ENCODE results near the gene SORCS3.

Gene SORCS3

GRCh38 chr10:105139363-105139896 lies 498.3 kb downstream of the SORCS3 start:
- no peak for DNase-seq

DNA sequence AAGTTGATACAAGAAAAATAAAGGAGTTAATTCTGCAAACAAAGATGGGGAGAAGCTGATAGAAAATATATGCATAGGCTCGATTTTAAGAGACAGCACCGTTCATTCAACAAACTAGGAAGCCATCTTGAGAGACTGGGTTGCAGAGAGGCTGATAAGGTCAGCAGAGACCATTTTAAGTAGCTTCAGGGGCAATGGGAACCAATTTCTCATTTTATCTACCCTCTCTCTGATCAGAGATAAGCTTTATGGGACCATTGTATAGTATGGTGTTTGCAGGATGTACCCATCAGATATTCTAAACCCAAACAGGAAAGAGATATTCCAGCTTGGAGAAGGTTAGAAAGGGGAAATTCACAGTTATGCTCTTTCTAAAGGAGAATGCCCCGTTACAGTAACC lies 499.5 kb downstream of the SORCS3 start:
- no peak for DNase-seq

DNA sequence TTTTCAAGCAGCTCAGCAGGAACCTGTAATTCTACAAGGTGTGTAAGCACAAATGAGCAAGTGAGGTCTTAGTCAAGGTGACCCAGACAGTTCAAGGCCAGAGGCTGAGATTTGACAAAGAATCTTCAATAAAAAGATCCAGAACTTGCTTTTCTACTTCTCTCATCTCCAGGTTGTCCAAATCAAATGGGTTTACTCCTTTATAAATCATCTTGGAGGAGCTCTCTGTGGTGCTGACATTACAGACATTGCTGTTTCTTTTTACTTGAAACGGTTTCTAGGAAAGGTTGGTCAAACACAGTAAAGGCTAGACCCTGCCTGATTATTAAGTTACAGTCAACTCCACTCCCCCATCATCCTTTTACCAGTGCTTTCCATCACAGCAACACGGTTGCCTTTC lies 504.6 kb downstream of the SORCS3 start:
- no peak for DNase-seq

DNA sequence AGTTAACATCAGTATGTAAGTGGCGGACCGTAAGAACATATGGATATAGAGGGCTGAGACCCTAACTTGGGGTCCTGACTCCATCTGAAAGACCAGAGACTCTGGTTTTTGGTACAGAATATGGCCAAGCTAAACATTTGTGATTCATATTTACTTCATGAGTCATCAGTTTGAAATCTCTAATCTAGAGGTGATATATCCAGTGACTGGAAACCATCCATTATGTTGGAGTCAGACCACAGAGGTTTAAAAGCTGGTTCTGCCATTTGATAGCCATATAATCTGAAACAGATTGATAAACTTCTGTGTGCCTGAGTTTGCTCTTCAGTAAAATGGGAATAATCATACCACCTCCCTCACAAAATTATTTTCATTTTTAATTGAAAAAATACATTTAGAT lies 505.3 kb downstream of the SORCS3 start:
- no peak for DNase-seq

DNA sequence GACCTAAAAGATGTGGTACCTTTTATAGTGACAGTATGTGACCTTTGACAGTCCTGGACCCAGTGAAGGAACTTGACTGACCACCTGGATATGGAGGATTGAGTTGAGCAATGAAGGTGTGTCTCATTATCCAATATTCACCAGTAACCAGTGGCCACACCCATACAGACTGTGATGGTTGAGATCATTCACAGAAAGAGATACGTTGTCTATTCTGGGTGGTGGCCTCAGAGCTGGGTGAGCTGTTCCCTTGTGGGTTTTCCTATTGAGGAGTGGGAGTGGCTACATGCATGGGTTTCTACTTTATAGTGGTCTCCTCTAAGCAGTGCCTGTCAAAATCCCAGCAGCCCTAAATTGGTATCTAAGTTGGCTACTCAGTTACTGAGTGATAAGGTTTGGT lies 507.4 kb downstream of the SORCS3 start:
- no peak for DNase-seq

DNA sequence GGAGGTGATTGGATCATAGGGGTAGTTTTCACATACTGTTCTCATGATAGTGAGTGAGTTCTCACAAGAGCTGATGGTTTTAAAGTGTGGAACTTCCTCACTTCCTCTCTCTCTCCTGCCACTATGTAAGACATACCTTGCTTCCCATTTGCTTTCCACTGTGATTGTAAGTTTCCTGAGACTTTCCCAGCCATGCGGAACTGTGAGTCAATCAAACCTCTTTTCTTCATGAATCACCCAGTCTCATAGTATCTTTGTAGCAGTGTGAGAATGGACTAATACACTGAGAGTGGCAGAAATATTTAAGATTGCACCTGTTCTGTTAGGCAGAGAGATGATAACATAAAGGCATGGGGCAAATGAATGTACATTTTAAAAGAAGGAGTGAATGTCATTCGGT lies 507.8 kb downstream of the SORCS3 start:
- no peak for DNase-seq

- DNase-seq: no peak
These were observed 508.3 kb downstream of the SORCS3 start for GRCh38 chr10:105149371-105149891.

DNA sequence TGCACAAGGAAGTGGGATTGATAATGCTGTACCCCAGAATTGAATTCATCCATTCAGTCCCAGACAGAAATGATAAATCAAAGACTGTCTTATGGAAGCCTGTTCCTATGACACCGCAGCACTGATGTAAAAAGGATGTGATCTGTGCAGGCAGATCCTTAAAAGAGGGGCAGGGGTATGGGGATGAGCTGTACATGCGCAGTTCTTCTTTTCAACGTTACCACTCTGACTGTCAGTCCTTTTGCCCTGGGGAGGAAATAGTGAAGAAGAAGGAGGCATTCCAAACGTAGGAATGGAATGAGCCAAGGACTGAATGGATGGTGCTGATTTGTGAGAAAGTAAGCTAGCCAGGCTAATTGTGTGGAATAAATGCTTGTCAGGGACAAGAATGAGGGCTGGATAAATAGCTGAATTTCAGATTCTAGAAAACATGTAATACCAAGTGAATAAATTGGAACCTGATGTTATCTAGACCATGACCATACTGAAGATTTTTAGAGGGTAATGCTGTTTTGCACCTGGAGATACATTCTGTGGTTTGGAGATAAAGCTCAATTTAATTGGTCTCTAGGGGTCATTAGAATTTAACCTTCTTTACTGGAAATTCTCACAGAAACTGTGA lies 509.3 kb downstream of the SORCS3 start:
- no peak for DNase-seq

DNA sequence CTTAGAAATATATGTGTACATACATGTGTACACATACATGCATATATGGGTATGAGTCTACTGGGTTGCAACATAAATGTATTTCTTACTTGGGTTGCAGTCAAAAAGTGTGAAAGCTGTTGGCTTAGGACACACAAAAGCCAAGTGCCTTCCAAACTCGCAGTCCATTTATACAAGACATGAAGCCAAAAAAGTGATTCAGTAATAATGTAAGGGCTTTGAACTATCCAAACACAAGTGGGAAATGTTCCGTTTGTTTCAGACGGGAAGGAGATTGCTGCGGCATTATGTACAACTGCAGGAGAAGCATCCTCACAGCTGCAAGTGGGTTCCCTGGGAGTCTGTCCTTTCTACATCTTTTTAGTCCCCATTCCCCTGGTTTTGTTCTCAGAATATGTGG lies 513.6 kb downstream of the SORCS3 start:
- no peak for DNase-seq

DNA sequence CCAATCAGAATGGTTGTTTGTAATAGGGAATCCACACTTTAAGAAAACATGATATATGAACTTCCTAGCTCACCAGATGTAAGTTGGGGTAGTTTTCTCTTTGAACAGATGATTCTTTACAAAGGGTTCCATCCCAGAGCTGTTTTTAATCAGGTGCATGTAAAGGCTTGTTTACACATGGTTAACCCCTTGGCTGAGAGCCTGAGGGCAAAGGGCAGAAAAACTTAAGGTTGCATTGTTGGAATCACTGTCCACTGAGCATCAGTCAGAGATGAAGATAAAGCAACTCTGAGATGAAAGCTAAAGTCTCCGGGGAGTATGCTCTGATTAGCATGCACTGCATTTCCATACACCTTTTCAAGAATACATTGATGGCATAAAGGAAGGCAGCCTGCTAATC lies 518.2 kb downstream of the SORCS3 start:
- no peak for DNase-seq

GRCh38 chr10:105161149-105161548 lies 520.1 kb downstream of the SORCS3 start:
- DNase-seq: no peak

- DNase-seq: no peak
These were observed 520.7 kb downstream of the SORCS3 start for GRCh38 chr10:105161767-105162166.

- no peak for DNase-seq
These were observed 529.4 kb downstream of the SORCS3 start for GRCh38 chr10:105170521-105170920.

GRCh38 chr10:105171945-105172344 lies 530.9 kb downstream of the SORCS3 start:
- DNase-seq: no peak

DNA sequence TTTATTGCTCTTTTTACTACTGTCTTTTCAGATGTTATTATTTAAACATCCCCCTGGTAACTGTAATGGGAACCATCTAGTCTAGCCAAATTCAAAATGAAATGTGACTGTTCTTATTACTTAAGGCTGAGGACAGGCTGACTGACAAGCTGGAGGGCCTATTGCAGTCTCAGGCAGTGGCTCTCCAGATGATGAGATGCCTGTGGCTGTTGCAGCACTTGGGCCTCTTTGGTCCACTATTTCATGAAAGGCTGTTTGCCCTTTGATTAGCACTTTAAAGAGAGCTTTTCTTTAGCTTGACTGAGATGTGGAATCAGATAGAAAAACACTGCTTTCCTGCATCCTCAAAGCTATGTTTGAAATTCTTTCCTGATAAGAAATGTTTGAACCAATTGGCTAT lies 540.5 kb downstream of the SORCS3 start:
- no peak for DNase-seq

DNA sequence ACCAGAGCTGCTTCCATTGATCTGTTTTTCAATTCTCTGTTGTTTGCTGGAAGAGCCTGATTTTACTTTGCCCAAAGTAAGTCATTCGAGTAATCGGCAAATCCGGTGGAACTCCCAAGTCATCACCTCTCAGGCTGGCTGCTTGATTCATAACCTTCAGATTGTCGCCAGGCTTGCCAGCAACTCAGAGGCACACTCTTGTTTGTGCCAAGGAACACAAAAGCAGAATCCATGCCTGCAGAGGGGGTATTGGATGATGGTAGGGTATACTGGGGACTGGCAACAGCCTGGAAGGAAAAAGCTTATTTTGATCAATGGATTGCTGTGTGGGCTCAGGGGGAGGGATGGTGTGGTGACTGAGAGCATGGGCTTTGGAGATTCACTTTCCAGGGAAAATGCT lies 542.4 kb downstream of the SORCS3 start:
- DNase-seq: no peak

GRCh38 chr10:105185161-105185560 lies 544.1 kb downstream of the SORCS3 start:
- no peak for DNase-seq

DNA sequence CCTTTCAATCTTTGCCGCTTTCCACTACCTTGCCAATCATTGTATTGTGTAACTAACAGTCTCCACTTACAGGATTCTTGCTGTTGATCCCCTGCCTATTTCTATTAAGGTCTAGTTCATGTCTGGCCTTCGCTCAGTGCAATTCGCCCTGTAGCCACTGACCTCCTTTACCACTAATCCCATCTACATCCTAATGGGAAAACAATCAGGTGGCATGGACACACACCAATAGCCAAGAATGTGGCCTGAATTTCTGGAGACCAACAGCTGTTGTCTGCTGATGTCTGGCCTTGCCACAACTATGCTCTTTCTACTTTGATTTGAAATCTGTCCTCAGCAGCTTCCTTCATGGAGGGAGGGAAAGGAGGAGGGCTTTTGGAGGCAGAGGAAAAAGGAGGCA lies 546.2 kb downstream of the SORCS3 start:
- no peak for DNase-seq

DNA sequence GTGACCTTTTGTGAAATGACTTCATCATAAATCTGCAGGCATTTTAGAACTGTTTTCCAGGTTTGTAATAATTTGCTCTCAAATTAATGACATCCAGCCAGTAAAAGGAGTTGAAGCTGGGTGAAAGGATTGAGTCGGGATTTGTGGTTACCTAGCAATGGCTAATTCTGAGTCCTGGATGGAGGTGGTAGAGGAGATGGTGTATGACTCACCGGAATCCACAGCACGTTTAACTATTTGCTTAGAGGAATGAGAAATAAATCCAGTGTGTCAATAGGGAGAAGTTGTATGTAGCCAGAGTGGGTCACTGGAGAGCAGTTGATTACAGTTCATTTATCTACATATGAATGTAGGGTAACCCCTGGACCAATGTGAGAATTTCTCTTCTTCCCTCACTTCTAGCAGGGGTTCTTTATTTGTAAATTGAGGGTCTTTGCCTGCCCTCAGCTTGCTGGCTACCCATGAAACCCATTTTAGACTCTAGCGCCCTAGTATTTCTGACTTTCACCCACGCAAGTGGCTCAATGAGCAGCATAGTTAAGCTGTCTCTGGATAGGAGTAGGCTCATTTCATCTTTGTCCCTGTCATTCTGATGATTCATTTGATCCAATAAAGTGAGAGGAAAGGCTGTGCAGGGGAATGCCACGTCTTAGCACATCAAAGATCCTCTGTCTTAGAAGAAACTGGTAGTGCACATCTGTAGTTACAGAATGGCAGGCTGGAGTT lies 547.8 kb downstream of the SORCS3 start:
- no peak for DNase-seq

GRCh38 chr10:105189463-105189800 lies 548.3 kb downstream of the SORCS3 start:
- DNase-seq: no peak

DNA sequence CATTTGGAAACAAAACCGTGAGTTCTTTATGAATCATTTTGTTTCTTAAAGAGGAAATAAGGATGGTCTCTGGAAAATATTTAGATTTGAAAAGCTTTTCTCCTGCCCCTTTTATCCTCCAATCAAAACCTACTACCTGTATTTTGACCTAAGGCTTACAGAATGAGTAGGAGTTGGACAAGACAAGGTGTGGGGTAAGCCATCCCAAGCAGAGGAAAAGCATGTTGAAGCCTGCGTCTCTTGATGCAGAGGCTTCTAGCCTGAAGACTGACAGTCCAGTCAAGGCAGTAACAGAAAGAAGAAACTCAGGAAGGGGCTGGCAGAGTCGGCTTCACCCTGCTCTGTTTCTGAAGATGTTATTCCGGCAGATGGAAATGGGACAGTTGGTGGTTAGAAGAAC lies 551.1 kb downstream of the SORCS3 start:
- no peak for DNase-seq

DNA sequence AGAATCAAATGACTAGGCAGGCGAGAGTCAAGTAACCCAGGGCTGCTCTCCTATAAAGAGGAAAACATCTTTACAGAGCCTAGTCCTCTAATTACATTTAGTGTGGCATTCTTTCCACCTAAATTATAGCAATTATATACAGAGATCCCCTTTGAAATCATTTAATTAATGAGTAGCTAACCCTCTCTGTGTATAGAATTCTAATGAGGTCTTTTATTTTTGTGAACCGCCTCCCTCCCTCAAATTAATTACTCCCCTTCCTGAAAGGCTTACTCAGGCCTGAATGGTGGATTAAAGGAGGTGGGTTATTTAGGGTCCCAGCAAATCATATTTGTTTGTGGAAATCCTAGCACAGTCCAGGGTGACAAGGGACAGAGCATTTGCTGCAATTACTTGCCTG lies 551.8 kb downstream of the SORCS3 start:
- no peak for DNase-seq

- DNase-seq: no peak
These were observed 554.7 kb downstream of the SORCS3 start for GRCh38 chr10:105195831-105196230.

GRCh38 chr10:105197598-105198364 lies 556.7 kb downstream of the SORCS3 start:
- DNase-seq: no peak
